Activated T-helper 17 cell treated with anti-CD3 and anti-CD28 coated beads, Interleukin-2, amount 50 U/mL, for 72 hours (primary cell): ENCODE results near the gene UGT1A9. TPM values are rescaled to one million over a fixed set of nuclear protein-coding genes. Genes with fewer than 3 reads are reported as not detected.
"Not testable (repeated sequence)": the region's sequence is repeated elsewhere in the genome, so short reads cannot be mapped to it uniquely, and the experiment has no call there.

ENCODE experiments used
- ATAC-seq: fragments of 150-1000 bp; cut with Tn5 transposase; replicated peaks from 2 replicates; pipeline ENCODE4 v1.10.0; 2021; ENCODE audit warnings: mild to moderate bottlenecking, moderate library complexity
- H3K27ac Mint-ChIP-seq: one replicate; pipeline ENCODE4 v1.8.0; 2022; ENCODE audit warnings: mixed read lengths
- H3K27me3 Mint-ChIP-seq: one replicate; pipeline ENCODE4 v1.8.0; 2022; ENCODE audit warnings: mixed read lengths
- H3K36me3 Mint-ChIP-seq: one replicate; pipeline ENCODE4 v1.8.0; 2022; ENCODE audit warnings: low read depth, mild to moderate bottlenecking, mixed read lengths
- H3K4me1 Mint-ChIP-seq: one replicate; pipeline ENCODE4 v1.8.0; 2022; ENCODE audit warnings: mixed read lengths
- H3K4me3 Mint-ChIP-seq: one replicate; pipeline ENCODE4 v1.8.0; 2022; ENCODE audit warnings: mild to moderate bottlenecking, mixed read lengths
- H3K9me3 Mint-ChIP-seq: one replicate; pipeline ENCODE4 v1.8.0; 2022; ENCODE audit warnings: mixed read lengths
- total RNA-seq, 2 donors: library from RNA; stranded (reverse); gene quantifications; one replicate each; pipeline ENCODE4 v1.2.3, GENCODE V29; 2022

Gene UGT1A9
- total RNA-seq, 2 donors from 2014 or later: 0.19 TPM; not detected in 1

- ATAC-seq, H3K4me3 Mint-ChIP-seq, H3K27ac Mint-ChIP-seq, H3K36me3 Mint-ChIP-seq, H3K9me3 Mint-ChIP-seq, H3K4me1 Mint-ChIP-seq: not testable (repeated sequence)
- H3K27me3 Mint-ChIP-seq: peaks cover 39% of the 10 kb centered on the region
Measured at GRCh38 chr2:233751212-233752009, 79.7 kb downstream of the UGT1A9 start.

GRCh38 chr2:233754872-233755611 lies 83.3 kb downstream of the UGT1A9 start:
- no peak for ATAC-seq
- peaks cover 14% of the 10 kb centered on the region for H3K27me3 Mint-ChIP-seq
- no peaks in the 10 kb centered on the region for H3K36me3 Mint-ChIP-seq
- H3K4me1 Mint-ChIP-seq: no peaks in the 10 kb centered on the region
- no peak overlapping the region for H3K4me3 Mint-ChIP-seq
- peaks cover 4% of the 10 kb centered on the region for H3K9me3 Mint-ChIP-seq
- H3K27ac Mint-ChIP-seq: no peak overlapping the region

- no peak for ATAC-seq
- Mint-ChIP-seq H3K9me3 (peaks cover 3% of the 10 kb centered on the region), H3K27ac (no peak overlapping the region), H3K4me3 (no peak overlapping the region), H3K36me3 (no peaks in the 10 kb centered on the region), H3K27me3 (peaks cover 12% of the 10 kb centered on the region), H3K4me1 (no peaks in the 10 kb centered on the region)
Measured at GRCh38 chr2:233756429-233757081, 84.9 kb downstream of the UGT1A9 start.

GRCh38 chr2:233758141-233758540 lies 86.4 kb downstream of the UGT1A9 start:
- Mint-ChIP-seq H3K27me3 (peaks cover 8% of the 10 kb centered on the region), H3K36me3 (no peaks in the 10 kb centered on the region), H3K9me3 (no peaks in the 10 kb centered on the region), H3K4me3 (no peak overlapping the region), H3K4me1 (no peaks in the 10 kb centered on the region), H3K27ac (no peak overlapping the region)
- no peak for ATAC-seq

GRCh38 chr2:233758849-233759248 lies 87.2 kb downstream of the UGT1A9 start:
- no peaks in the 10 kb centered on the region for H3K4me1 Mint-ChIP-seq
- H3K27me3 Mint-ChIP-seq: peaks cover 9% of the 10 kb centered on the region
- H3K9me3 Mint-ChIP-seq: no peaks in the 10 kb centered on the region
- H3K27ac Mint-ChIP-seq: no peak overlapping the region
- no peaks in the 10 kb centered on the region for H3K36me3 Mint-ChIP-seq
- no peak overlapping the region for H3K4me3 Mint-ChIP-seq
- ATAC-seq: no peak

GRCh38 chr2:233760043-233760442 lies 88.3 kb downstream of the UGT1A9 start, which contains the start of gene UGT1A1:
Gene UGT1A1, plus strand, starts transcription at chr2:233760270. Its CDS starts 18 bp downstream, at chr2:233760288.
- H3K36me3 Mint-ChIP-seq: no peaks in the 10 kb centered on the region
- H3K9me3 Mint-ChIP-seq: no peaks in the 10 kb centered on the region
- H3K27me3 Mint-ChIP-seq: peaks cover 20% of the 10 kb centered on the region
- H3K4me1 Mint-ChIP-seq: peaks cover 5% of the 10 kb centered on the region
- H3K27ac Mint-ChIP-seq: no peak within 1 kb of the TSS
- H3K4me3 Mint-ChIP-seq: no peak within 1 kb of the TSS
- ATAC-seq: no peak

GRCh38 chr2:233761040-233761769 lies 89.5 kb downstream of the UGT1A9 start:
- peaks cover 5% of the 10 kb centered on the region for H3K4me1 Mint-ChIP-seq
- H3K36me3 Mint-ChIP-seq: no peaks in the 10 kb centered on the region
- peaks cover 24% of the 10 kb centered on the region for H3K27me3 Mint-ChIP-seq
- no peak overlapping the region for H3K27ac Mint-ChIP-seq
- ATAC-seq: no peak
- H3K4me3 Mint-ChIP-seq: no peak overlapping the region
- no peaks in the 10 kb centered on the region for H3K9me3 Mint-ChIP-seq

GRCh38 chr2:233764264-233764663 lies 92.6 kb downstream of the UGT1A9 start:
- Mint-ChIP-seq H3K4me3 (no peak overlapping the region), H3K36me3 (no peaks in the 10 kb centered on the region), H3K27me3 (peaks cover 33% of the 10 kb centered on the region), H3K9me3 (no peaks in the 10 kb centered on the region), H3K4me1 (peaks cover 5% of the 10 kb centered on the region), H3K27ac (no peak overlapping the region)
- no peak for ATAC-seq

GRCh38 chr2:233764761-233765160 lies 93.1 kb downstream of the UGT1A9 start:
- ATAC-seq: no peak
- peaks cover 35% of the 10 kb centered on the region for H3K27me3 Mint-ChIP-seq
- H3K36me3 Mint-ChIP-seq: no peaks in the 10 kb centered on the region
- peaks cover 5% of the 10 kb centered on the region for H3K4me1 Mint-ChIP-seq
- no peak overlapping the region for H3K27ac Mint-ChIP-seq
- no peaks in the 10 kb centered on the region for H3K9me3 Mint-ChIP-seq
- H3K4me3 Mint-ChIP-seq: no peak overlapping the region

GRCh38 chr2:233766416-233766815 lies 94.7 kb downstream of the UGT1A9 start:
- Mint-ChIP-seq H3K4me1 (peaks cover 5% of the 10 kb centered on the region), H3K9me3 (no peaks in the 10 kb centered on the region), H3K36me3 (no peaks in the 10 kb centered on the region), H3K27ac (no peak overlapping the region), H3K4me3 (no peak overlapping the region), H3K27me3 (peaks cover 38% of the 10 kb centered on the region)
- no peak for ATAC-seq

- H3K36me3 Mint-ChIP-seq: no peaks in the 10 kb centered on the region
Measured at GRCh38 chr2:233768076-233768475, 96.4 kb downstream of the UGT1A9 start.

GRCh38 chr2:233769260-233769659 lies 97.6 kb downstream of the UGT1A9 start:
- Mint-ChIP-seq H3K27me3 (peaks cover 30% of the 10 kb centered on the region), H3K9me3 (no peaks in the 10 kb centered on the region), H3K36me3 (no peaks in the 10 kb centered on the region), H3K27ac (no peak overlapping the region), H3K4me1 (peaks cover 3% of the 10 kb centered on the region), H3K4me3 (no peak overlapping the region)
- ATAC-seq: no peak

More at GRCh38 chr2:233768076-233768475, 96.4 kb downstream of the UGT1A9 start:
- no peak overlapping the region for H3K27ac Mint-ChIP-seq
- H3K27me3 Mint-ChIP-seq: peaks cover 40% of the 10 kb centered on the region
- no peaks in the 10 kb centered on the region for H3K9me3 Mint-ChIP-seq
- no peak overlapping the region for H3K4me3 Mint-ChIP-seq
- H3K4me1 Mint-ChIP-seq: peaks cover 5% of the 10 kb centered on the region
- no peak for ATAC-seq

- peaks cover 4% of the 10 kb centered on the region for H3K9me3 Mint-ChIP-seq
- H3K36me3 Mint-ChIP-seq: no peaks in the 10 kb centered on the region
- H3K4me3 Mint-ChIP-seq: no peak overlapping the region
- H3K27ac Mint-ChIP-seq: no peak overlapping the region
- peaks cover 15% of the 10 kb centered on the region for H3K27me3 Mint-ChIP-seq
- ATAC-seq: no peak
- no peaks in the 10 kb centered on the region for H3K4me1 Mint-ChIP-seq
Measured at GRCh38 chr2:233772153-233772552, 100.5 kb downstream of the UGT1A9 start.

GRCh38 chr2:233772583-233772982 lies 100.9 kb downstream of the UGT1A9 start:
- H3K9me3 Mint-ChIP-seq: peaks cover 4% of the 10 kb centered on the region
- no peak overlapping the region for H3K4me3 Mint-ChIP-seq
- no peak for ATAC-seq
- no peak overlapping the region for H3K27ac Mint-ChIP-seq
- no peaks in the 10 kb centered on the region for H3K4me1 Mint-ChIP-seq
- no peaks in the 10 kb centered on the region for H3K36me3 Mint-ChIP-seq
- H3K27me3 Mint-ChIP-seq: peaks cover 12% of the 10 kb centered on the region
